ENCODE data around the gene ROR2. TPM values are rescaled to one million over a fixed set of nuclear protein-coding genes. Genes with fewer than 3 reads are reported as not detected.

ROR2 gene
- polyA plus RNA-seq, 3 donors, result 0.67 to 3.7 (median 2.8) TPM

DNA sequence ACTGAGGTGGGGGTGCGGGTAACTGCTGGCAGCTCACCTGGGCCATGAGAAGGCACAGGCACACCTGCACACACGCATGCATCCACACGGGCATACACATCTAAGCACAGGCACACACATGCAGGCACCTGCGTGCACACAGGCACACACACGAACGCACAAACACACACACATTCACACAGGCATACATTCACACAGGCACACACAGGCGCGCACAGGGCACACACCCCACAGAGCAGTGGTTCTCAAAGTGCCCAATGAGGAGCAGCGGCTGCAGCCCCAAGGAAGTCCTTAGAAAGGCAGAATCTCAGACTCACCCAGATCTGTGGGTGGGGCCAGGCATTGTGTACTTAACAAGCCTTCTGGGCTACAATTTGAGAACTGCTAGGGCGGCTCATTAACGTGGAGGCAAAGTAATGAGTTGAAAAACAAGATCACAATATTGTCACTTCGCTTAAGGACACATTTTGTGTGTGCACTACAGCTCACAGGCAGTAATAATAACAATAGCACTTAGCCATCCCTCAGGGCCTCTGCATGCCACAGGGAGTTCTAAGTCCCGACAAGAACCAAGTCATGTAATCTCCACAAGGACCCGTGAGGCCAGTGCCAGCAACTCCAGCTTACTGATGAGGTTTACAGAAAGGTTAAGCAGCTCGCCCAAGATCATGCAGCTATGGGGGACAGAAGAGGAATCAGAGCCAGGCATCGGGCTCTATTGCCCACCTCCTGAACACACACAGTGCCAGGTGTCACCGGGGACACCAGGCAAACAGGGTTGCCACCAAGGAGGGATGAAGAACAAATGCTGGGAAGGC is 91.6 kb downstream of the ROR2 start:
- 85 to 88% (median 88%) methylated on average over 17 of the region's 17 CpGs for WGBS, 3 donors
- H3K27ac ChIP-seq (ENCODE audit: low read depth, low read length), result no peak overlapping the region

- no peak overlapping the region for H3K27ac ChIP-seq (ENCODE audit: low read depth, low read length)
- WGBS, 3 donors, result 52 to 73% (median 52%) methylated on average over 27 of the region's 27 CpGs
These were observed 92.5 kb downstream of the ROR2 start for GRCh38 chr9:91857291-91858212.

DNA sequence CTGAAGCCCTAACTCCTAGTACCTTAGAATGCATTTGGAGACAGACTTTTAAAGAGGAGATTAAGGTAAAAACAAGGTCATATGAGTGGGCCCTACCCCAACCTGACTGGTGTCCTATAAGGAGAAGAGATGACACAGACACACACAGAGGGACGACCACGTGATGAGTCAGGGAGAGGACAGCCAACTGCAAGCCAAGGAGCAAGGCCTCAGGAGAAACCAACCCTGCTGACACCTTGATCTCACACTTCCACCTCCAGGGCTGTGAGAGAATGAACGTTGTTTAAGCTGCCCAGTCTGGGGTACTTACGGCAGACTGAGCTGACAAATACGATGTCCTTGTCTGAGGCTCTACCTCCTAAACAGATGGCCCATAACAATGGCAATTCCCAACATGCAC is 93.6 kb downstream of the ROR2 start:
- WGBS, 3 donors, result 84 to 87% (median 85%) methylated on average over 5 of the region's 5 CpGs

DNA sequence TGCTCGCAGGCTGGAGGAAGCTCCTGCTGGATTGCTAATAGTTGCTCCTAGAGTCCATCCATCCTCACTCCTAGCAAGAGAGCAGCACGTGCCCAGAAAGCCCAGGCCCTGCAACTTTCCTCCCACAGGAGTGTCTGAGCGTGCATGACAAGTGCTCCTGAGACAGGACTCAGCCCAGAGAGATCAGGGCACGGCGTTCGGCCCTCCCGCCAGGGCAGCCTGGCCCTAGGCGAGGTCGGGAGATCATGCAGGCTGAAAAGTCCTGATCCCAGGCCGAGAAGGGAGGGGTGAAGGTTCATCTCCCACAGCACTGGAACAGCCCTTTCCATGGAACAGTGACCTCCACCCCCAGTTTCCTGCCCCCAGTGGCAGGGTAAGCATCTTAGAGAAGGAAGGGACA is 94.8 kb downstream of the ROR2 start:
- WGBS, 3 donors, result 79 to 87% (median 80%) methylated on average over 10 of the region's 10 CpGs
- H3K27ac ChIP-seq (ENCODE audit: low read depth, low read length), result no peak overlapping the region

More for the DNA sequence above, 93.6 kb downstream of the ROR2 start:
- H3K27ac ChIP-seq (ENCODE audit: low read depth, low read length), result no peak overlapping the region

GRCh38 chr9:91852801-91853347 is 97.2 kb downstream of the ROR2 start:
- no peak overlapping the region for H3K27ac ChIP-seq (ENCODE audit: low read depth, low read length)
- WGBS, 3 donors, result 96% methylated on average over 18 of the region's 18 CpGs

DNA sequence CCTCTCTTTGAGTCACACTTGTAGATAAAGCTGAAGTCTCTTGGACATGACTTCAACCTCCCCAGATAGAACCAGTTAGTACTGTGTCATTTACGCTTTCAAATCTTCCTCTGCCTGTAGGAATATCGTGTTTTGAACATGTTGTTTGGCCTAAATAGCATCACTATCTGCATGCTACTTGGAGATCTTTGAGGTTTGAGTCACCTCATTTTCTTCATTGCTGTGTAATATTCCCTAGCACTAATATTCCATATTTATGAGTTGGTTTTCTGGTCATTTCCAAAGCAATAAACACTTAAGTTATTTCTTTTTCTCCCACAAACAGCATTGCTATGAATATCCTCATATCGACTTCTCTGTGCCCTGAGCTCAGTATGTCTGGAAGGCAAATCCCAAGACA is 100.3 kb downstream of the ROR2 start:
- H3K27ac ChIP-seq (ENCODE audit: low read depth, low read length), result no peak overlapping the region
- 93 to 97% (median 96%) methylated on average over 3 of the region's 3 CpGs for WGBS, 3 donors

DNA sequence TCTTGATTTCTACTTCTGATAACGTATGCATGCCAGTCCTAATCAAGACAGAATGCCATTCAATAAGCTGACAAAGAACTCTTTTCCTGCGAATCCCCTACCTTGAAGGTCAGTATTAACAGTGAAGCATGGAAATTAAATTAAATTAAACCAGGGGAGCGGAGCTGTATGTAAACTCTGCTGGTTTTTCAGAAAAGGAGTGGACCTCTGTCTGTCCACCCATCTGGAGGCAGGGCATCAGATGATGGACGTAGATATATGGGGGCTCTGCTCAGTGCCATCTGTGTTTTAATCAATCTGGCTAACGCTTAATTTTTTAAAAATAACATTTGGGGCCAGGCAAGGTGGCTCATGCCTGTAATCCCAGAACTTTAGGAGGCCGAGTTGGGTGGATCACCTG is 101.9 kb downstream of the ROR2 start:
- WGBS, 3 donors, result 81 to 89% (median 86%) methylated on average over 6 of the region's 6 CpGs
- no peak overlapping the region for H3K27ac ChIP-seq (ENCODE audit: low read depth, low read length)

- WGBS, 3 donors, result 32 to 70% (median 37%) methylated on average over 13 of the region's 13 CpGs
- H3K27ac ChIP-seq (ENCODE audit: low read depth, low read length), result no peak overlapping the region
These were observed 102.4 kb downstream of the ROR2 start for GRCh38 chr9:91847581-91848091.

GRCh38 chr9:91845879-91846278 is 104.1 kb downstream of the ROR2 start:
- 95 to 98% (median 97%) methylated on average over 6 of the region's 6 CpGs for WGBS, 3 donors
- no peak overlapping the region for H3K27ac ChIP-seq (ENCODE audit: low read depth, low read length)

DNA sequence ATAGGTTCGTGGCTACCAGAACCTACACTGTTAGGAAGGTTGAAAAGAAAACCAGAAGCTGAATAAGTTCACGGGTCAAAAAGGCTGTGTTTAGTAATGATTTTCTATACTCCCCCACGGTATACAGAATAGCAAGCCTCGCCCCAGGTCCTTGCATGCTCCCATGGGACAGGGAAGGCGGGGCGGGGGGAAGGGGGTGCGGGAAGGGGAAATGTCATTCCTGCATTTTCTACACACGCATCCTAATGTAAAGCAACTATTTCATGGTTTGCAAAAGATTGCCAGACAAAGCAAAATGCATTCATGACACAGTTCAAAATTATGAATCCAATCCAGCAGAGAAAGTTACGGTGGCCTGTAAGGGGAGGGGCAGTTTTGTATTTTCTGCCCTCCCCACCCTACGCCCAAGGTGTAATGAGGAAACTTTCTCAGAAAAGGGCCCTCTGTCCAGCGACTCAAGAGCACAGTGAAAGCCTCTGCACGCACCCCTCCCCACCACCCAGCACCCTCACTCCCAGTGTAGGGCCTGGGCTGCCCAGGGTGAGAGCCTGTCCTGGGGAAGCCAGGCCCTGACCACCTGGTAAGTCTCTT is 105.2 kb downstream of the ROR2 start:
- no peak overlapping the region for H3K27ac ChIP-seq (ENCODE audit: low read depth, low read length)
- WGBS, 3 donors, result 69 to 80% (median 73%) methylated on average over 12 of the region's 12 CpGs

GRCh38 chr9:91844190-91844589 is 105.8 kb downstream of the ROR2 start:
- WGBS, 3 donors, result 37 to 63% (median 37%) methylated on average over 13 of the region's 13 CpGs
- H3K27ac ChIP-seq (ENCODE audit: low read depth, low read length), result no peak overlapping the region

DNA sequence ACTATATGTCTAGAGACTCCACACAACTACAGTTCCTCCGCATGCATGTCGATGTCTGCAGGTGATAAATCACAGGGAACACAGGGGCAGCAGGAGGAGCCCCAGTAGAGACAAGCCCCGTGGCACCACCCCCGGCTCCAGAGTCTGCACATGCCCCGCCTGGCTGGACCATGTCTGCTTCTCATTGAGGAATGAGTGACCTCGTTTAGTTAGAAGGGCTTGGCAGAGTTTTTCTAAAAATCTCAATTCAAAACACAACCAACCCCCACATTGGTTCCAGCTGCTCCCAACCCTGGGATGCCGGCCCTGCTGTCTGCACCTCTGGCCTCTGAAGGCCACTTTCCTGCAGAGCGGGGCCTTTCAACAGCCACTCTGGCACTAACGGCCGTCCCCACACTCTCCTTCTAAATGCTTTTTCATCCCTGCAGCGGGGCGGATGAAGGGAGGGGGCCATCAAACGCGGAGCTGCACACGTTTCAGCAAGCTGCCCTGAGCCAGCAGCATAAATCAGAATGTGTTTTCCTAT is 106.3 kb downstream of the ROR2 start:
- H3K27ac ChIP-seq (ENCODE audit: low read depth, low read length), result no peak overlapping the region
- WGBS, 3 donors, result 11 to 51% (median 17%) methylated on average over 15 of the region's 15 CpGs

DNA sequence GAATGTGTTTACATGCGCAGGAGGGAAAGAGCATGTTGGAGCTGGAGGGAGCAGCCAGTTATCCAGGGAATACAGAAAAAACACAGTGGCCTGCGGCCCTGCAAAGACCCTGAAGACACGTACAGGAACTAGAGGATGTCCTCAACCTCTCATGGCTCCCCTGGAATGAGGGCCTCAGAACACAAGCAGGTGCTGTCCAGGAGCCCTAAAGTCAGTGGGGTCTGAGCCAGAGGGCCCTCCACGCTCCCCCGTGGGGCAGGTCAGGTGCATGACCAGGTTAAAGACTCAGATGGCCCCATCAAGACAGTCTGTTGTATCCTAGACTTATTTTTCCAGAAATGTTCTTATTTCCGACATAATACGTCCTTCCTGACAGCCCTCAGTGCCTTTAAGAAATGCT is 106.9 kb downstream of the ROR2 start:
- 73 to 80% (median 79%) methylated on average over 7 of the region's 7 CpGs for WGBS, 3 donors
- no peak overlapping the region for H3K27ac ChIP-seq (ENCODE audit: low read depth, low read length)

GRCh38 chr9:91842358-91843049 is 107.5 kb downstream of the ROR2 start:
- H3K27ac ChIP-seq (ENCODE audit: low read depth, low read length), result no peak overlapping the region
- 78 to 80% (median 78%) methylated on average over 9 of the region's 9 CpGs for WGBS, 3 donors

DNA sequence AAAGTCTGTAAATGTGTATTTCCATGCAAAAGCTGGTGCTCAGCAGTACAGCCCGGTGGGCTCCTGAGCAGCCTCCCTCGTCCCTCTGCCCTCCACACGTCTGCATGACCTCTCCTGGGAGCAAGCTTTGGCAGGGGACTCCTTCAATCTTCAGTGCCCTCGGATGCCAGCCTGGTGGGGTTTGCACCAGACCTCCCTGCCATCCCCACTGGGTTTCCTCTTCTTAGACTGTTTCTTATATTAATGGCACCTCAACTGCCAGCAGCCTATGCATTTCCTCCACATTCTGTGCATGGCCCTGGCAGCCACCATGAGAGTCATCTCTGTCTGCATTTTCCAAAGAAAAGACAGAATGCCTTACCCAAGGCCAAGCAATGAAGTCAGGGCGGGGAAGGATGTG is 108.4 kb downstream of the ROR2 start:
- WGBS, 3 donors, result 83 to 90% (median 86%) methylated on average over 5 of the region's 5 CpGs
- no peak overlapping the region for H3K27ac ChIP-seq (ENCODE audit: low read depth, low read length)

GRCh38 chr9:91840882-91841281 is 109.1 kb downstream of the ROR2 start:
- H3K27ac ChIP-seq (ENCODE audit: low read depth, low read length), result no peak overlapping the region

GRCh38 chr9:91840469-91840868 is 109.6 kb downstream of the ROR2 start:
- no peak overlapping the region for H3K27ac ChIP-seq (ENCODE audit: low read depth, low read length)
- 92 to 95% (median 92%) methylated on average over 8 of the region's 8 CpGs for WGBS, 3 donors

More at GRCh38 chr9:91840882-91841281, 109.1 kb downstream of the ROR2 start:
- WGBS, 3 donors, result 87 to 91% (median 89%) methylated on average over 6 of the region's 6 CpGs

Measured in adipose tissue (tissue), 3 donors.